GM18498 (cell line): ENCODE results near the gene SLC13A3.

ENCODE experiments used
- ATAC-seq: cut with Tn5 transposase; IDR thresholded peaks from one replicate; pipeline ENCODE4 v1.9.1; 2021; ENCODE audit warnings: mild to moderate bottlenecking, moderate library complexity; ENCODE audit not compliant: unreplicated experiment

SLC13A3 gene

DNA sequence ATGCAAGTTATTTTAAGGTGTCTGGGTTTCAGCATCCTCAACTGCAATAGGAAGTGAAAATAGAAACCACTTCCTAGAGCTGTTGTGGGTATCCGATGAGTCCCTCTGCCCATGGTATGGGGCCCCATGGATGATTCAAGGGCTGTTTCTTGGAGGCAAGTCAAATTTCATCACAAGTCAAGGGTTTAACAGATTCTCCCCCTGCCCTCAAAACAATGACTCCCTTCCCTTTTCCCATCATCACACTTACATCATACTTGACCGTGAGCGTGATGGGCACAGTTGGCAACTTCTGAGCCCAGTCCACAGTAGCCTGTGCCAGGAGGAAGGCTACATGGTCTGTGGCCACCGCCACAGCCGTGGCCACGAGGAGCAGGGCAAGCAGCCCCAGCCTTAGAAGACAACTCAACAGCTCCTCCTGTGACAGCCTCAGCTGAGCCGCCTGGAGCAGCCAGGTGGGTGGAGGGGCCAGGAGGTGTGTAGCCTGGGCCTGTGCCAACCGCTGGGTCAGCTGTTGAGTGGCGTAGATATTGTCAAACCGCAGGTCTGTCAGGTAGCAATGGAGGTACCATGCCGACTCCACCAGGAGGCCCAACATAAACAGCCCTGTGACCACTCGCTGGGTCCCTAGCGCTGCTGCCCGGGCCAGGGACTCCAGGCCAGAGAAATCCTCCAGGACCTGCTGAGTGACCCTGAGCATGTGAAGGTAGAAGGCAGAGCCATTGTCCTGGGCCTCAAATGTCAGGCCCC lies 106.0 kb downstream of the SLC13A3 start:
- peak; percentile 54 for ATAC-seq

DNA sequence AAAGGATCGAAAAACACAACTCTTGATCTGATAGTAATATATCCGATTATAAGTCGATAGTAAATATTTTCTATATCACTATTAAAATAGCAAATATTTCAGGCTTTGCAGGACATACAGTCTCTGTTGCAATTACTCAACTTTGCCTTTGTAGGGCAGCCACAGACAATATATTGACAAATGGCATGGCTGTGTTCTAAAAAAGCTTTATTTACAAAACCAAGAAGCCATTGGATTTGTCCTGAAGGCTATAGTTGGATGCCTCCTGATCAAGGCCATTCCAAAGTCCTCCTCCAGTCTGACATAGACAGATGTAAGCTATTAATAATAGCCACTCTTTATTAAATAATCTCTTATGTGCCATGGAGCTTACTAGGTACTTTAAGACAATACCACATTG lies 106.7 kb downstream of the SLC13A3 start:
- ATAC-seq = no peak

DNA sequence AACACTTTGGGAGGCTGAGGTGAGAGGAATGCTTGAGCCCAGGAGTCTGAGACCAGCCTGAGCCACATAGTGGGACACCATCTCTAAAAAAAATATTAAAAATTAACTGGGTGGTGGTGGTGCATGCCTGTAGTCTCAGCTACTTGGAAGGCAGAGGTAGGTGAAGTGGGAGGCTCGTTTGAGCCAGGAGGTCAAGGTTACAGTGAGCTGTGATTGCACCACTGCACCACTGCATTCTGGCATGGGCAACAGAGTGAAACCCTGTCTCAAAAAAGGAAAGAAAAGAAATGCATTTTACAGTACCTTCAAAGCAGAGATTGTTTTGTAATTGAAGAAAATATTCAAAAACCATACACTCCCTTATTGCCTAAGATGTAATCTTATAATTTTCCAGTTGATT lies 107.3 kb downstream of the SLC13A3 start:
- no peak for ATAC-seq

DNA sequence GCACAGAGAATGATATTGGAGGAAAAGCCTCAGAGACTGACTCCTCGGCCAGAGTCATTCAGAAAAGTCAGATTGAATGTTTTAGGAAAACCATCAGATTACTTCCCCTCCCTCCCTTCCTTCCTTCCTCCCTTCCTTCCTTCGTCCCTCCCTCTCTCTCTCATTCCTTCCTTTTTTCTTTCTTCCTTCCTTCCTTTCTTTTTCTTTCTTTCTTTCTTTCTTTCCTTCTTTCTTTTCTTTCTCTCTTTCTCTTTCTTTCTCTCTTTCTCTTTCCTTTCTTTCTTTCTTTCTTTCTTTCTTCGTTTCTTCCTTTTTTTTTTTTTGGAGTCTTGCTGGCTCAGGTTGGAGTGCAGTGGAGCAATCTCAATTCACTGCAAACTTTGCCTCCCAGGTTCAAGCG lies 108.2 kb downstream of the SLC13A3 start:
- ATAC-seq = no peak

DNA sequence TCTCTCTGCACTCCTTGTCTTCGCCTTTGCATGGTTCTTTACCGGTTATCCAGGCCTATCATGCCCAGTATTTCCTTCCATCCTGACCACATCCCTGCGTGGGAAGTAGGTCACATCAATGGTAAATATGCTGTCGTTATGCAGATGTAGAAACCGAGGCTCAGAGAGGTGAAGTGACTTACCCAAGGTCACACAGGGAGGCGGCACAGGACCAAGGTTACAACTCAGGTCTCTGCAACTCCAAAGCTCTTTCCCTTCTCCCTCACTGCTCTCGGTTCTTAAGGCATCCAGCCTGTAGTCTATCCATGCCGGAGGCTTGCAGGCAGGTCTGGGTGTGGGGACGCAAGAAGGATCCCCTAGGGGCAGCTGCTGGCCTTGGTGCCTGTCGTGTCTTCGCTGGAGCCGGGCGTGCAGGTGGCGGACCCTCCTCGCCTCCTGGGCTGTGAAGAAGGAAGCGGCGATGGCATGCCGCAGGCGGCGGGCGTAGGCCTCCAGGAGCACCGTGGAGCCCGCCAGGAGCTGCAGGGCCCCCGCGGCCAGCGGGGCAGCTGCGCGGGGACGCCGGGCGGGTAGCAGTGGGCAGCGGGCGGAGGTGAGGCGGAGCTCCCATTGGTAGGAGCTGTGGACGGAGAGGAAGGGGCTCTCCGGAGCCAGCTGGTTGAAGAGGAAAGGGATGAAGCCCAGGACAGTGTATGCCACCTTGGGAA lies 109.9 kb downstream of the SLC13A3 start:
- ATAC-seq = no peak

DNA sequence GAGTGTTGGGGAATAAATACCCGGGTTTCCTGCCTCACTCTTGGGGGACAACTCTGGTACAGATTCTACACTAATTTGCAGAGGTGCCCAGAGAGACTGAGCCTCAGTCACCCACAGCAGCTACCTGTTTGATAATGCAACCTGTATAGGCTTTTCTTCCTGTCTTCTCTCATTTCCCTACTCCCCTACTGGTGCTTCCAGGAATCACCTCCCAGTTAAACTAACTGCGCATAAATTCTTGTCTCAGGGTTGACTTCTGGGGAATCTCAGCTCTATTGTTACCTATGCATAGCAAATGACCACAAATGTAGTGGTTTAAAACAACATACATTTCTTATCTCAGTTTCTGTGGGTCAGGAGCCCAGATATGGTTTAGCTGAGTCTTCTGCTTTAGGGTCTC lies 112.1 kb downstream of the SLC13A3 start:
- no peak for ATAC-seq

DNA sequence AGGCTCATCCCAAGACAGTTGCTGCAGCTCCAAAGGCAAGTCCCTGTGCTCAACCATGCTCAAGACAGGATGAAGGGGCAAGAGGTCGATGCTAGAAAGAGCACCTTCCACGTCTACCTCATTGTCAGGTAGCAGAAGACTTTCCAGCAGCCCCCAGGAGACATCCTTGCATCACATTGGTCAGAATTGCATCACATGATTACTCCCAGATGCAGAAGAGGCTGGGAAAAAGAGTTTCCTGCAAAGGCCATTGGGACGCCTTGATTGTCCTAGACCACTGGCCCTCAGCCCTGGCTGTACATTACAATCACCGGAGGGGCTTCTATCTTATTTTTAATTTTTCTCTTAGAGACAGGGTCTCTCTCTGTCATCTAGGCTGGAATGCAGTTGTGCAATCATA lies 120.6 kb downstream of the SLC13A3 start:
- ATAC-seq = no peak

DNA sequence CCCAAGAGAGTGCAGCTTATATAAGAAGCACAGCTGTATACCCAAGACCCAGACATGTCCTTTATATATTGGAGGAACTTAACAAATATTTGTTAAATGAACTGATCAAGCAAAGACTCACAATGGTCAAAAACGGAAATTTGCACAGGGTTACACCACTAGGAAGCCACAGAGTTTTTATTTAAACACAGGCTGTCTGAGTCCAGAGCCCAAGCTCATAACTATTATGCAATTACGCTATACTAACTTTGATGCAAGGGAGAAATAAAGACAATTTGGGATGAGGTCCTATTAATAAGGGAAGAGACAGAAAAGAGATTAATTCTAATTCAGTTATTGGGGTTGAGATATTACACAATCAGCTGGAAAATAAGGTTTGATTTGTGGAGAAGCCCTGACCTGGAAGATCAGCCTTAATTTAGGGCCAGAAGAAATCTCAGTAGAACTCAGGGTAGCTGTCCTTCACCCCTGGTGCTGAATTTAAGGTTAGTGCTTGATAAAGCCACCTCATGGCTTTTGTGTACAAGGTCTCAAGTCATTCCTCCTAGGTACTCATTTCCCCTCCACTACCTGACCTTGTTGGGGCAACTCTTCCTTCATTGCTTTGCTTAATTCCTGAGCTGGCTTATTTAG lies 127.4 kb downstream of the SLC13A3 start:
- ATAC-seq = no peak

DNA sequence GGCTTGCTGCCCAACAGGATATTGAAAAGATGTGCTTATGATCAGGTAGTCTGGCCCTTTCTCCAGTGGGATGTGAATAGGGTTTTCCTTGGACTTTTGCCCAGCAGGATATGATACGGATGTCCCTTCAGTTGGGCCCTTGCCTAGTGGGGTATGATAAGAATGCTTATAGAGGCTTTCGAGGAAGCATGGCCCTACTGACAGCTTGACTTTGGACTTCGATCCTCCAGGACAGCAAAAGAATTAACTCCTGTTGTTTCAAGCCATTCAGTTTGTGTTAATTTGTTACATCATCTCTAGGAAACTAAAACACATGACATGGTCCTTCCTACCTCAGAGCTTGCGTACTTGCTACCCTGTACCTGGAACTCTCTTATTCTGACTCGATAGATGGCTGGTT lies 128.2 kb downstream of the SLC13A3 start:
- no peak for ATAC-seq

DNA sequence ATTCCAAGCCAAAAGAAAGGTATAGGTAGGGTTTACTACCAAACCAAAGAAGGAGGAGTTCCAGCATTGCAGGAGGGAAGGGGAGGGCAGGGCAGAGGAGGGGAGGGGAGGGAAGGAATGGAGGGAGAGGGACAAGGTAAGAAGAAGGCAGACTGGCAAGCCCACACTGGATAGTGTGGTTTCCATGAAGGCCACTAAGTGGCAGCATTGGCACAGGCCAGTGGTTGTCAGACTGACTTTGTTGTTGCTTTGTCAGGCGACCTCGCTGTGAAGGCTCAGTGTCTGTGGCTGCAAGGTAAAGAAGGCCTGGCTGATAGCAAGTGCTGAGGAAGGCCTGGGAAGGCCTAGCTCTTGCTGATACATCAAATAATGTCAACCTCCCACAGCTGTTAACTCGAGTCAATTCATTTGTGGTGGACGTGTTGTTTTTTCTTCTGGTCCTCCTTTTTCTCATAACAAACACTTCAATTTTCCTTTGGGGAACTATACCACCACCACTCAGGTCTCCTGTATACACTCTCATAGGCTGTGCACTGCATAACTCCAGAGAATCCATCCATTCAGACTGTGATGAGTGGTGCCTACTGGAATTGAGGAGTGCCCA lies 130.2 kb downstream of the SLC13A3 start:
- ATAC-seq = no peak

DNA sequence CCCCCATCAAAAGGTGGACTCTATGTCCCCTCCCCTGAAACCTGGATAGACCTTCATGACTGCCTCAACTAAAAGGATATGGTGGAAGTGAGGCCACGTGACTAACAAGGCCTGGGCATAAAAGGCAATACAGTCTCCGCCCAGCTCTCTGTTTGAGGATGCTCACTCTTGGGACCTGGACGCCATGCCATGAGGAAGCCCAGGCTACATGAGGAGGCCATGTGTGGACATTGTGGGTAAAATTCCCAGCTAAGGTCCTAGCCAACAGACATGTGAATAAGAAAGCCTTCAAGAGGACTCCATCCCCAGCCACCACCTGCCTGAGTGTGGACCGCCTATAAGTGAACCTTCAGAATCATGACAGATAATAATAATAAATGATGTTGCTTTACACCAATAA lies 130.7 kb downstream of the SLC13A3 start:
- no peak for ATAC-seq

DNA sequence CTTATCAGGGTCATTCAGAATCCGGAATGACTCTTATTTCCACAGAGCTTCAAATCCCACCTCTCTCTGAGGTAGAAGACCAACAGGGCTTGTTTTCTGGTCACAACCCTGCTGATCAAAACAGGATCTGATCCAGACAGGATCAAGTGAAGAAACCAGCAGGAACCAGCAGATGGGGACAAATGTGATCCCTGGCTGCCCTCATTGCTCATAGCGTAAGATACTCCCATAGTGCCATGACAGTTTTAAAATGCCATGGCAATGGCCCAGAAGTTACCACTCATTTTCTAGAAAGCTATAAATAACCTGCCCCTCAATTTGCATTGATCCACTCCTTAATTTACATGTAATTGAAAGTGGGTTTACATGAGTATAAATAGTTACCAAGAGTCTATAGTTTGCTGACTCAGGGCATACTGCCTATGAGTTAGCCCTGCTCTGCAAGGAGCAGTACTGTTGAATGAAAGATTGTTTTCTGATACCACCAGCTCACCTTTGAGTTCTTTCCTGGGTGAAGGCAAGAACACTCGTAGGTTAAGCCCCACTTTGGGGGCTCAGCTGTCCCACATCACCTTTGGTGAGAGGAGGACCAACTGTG lies 131.7 kb downstream of the SLC13A3 start:
- ATAC-seq = no peak

DNA sequence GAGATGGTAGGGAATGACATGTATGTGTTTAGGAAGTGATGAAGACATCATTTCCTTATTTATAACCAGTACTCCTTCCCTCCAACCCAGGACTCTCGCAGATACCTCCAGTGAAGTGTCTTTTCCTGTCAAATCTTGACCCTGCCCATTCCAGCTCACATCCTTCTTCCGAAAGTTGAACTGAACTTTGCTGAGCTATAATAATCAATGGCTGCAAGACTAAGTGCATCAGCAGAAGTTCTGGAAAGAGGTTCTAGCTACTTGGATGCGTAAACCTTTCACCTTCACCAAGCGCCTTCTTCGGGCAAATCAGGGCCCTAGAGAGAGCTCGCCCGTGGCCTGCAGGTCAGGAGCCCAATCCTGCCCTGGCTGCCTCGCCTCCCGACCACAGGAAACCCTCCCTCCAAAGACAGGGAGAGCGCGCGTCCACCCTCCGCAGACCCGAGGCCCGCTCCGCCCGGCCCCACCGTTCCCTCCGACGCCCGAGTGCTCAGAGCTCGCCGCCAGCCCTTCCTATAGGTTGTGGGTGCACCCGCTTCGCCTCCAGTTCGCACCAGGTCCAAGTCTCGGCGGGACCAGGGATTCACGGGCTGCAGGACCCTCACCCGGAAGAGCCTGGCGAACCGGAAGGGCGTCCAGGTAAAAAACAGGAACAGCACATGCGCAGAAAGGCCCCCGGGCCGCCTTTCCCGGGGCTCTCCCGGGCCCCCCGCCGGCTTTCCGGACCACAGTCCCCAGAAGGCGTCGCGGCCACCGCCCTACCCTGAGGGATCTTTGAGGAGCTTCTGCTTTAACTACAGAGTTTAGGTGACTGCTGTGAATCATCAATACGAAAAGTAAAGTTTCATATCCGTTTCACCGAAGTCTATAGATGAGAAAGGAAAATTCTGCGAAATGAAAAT lies 138.1 kb downstream of the SLC13A3 start, which contains the start of gene ZNF334:
Gene ZNF334, minus strand, starts transcription at position 617 of the 902 bp plus-strand sequence. CDS start 1,457 bp downstream, outside the sequence.
- ATAC-seq = no peak

DNA sequence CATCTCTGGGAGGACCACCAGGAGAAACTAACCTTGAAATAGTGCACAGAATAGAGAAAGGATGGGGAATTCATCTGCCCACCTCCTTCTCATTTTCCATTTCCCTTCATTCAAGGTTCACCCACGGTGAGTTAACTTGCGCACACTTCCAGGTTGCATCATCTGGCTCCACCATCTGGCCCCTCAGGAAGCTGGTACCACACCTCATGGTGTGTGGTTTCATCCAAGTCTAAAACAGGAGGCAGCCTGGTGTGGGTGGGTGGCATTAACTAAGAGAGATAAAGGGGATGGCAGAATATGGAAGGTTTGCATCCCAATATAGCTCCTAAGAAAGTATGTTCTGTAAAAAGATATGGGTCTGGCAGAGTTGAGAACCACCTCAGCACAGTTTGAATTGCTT lies 141.7 kb downstream of the SLC13A3 start:
- no peak for ATAC-seq
